Measurements from ENCODE around the gene MAPK7.

The MAPK7 gene

DNA sequence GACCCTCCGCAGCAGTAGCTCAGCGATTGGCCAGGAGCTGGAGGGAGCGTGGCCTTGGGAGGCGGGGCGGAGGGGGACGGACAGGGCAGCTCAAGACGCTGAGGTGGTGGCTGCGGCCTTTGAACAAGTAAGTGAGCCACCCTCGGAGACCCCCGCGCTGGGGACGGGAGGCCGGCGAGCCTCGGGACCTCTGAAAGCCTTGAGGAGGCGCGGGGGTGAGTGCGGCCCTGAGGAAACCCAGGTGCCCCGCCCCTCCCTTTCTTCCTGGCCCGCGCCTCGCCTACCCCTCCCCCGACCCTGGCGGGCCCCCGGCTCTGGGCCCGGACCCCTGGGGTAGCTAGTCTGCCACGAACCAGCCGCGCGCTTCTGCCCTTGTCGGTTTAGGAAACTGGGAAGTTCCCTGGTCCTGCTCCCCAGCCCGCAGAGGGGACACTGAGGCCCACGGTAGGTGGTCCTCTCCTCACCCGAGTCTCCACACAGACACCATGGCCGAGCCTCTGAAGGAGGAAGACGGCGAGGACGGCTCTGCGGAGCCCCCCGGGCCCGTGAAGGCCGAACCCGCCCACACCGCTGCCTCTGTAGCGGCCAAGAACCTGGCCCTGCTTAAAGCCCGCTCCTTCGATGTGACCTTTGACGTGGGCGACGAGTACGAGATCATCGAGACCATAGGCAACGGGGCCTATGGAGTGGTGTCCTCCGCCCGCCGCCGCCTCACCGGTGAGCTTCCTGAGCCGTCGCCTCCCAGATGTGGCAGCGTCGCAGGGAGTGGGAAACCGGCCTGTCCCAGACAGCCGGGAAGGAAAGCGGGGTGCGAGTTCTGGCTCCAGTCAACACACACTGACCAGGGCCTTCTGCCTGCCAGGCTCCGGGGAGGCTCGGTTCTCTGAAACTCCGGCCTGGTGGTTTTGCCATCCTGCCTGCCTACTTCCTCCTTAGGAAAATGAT, at the start of gene MAPK7:
Gene MAPK7 (plus strand): TSS at position 83 of the 945 bp plus-strand sequence. CDS start 403 bp downstream, at position 486.
- DNase-seq = no peak

DNA sequence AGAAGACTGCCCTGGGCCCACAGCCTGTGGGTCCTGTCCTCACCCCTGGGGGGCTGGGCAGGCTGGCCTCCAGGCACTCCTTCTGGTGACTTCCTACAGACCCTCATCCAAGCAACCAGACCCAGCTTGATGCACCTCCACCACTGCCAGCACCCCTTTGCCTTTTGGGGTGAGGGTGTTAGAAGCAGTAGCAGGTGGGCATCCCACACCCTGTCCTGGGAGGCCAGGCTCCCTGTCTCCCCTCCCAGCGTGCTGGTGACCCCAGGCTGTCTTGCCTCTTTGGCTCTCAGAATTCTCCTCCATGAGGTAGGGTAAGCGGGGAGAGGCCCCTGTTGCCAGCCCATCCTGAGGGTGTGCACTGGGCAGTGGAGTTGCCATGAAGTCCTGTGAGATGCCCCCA, 49.2 kb upstream of the MAPK7 start:
- DNase-seq = no peak

DNA sequence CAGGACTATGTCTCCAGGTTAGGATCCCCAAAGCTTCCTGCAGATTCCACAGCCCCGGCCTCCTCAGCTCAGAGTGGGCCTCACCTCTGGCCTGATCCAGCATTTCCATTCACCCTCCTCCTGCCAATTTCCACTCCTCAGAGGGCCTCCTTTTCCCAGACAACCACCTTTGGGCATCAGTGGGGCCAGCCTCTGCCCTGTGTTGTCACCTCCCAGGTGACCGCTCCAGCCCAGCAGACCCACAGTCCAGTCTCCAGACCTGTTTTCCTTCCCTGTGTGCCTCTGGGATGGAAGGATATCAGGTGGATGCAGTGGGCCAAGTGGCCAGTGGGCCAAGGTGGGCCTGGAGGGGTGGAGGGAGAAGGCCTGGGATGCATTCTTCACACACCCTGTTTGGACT, 48.5 kb upstream of the MAPK7 start:
- DNase-seq = no peak

DNA sequence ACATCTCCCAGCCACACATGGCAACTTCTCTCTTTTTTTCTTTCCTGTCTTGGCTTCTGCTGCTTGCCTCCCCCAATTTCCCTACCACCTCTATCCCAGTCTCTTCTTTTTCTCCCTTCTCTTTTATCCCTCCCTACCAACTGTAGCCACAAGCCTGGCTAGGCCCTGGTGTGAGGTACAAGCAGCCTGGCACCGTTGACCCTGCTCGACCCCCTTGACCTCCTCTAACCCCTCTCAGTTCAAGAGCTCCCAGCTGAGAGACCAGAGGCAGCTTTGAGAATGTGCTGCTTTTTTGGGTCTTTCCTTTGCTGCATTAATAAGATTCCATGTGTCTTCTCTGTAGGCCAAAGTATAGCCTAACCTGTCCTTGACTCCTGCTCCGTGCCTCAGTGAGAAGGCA, 48.0 kb upstream of the MAPK7 start:
- no peak for DNase-seq

DNA sequence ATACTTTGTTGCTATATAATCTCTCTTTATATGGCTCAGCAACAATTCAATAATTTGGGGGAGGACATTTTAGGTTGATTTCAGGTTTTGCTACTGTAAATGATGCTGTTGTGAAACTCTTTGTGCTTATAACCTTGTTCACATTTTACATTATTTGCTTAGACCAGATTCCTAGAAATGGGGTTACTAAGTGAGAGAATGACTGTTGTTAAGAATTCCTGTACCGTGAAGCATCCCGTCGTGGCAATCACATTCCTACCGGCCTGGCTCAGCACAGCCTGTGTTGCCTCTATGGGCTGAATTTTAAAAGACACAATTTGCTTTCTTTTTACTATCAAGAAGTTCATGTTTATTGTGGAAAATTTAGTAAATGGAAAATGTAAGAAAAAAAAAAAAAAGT, 47.2 kb upstream of the MAPK7 start:
- DNase-seq = no peak

DNA sequence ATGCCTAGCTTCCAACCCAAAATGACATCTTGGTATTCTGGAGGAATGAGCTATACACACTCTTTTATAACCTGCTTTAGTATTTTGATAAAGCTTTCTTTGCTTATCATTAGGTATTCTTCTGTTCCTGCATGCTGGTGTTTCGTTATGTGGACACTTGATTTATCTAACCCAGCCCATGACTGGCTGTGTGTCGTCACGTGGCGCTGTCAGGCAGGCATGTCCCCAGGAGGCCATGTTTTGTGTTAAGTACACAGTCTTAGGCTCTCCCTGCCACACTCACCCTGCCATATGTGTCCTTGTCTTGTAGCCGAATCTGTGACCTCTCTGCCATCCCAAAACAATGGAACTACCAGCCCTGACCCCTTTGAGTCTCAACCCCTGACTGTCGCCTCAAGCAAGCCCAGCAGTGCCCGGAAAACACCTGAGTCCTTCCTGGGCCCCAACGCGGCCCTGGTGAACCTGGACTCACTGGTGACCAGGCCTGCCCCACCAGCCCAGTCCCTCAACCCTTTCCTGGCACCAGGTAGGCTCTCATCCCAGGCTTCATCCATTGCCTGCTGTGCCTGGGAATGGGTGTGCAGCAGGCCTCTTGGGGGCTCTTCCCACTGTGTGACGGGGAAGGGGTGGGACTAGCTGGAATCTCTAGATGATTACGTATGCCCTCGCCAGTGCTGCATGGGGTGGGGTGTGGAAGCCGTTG, 46.6 kb upstream of the MAPK7 start:
- DNase-seq = no peak

DNA sequence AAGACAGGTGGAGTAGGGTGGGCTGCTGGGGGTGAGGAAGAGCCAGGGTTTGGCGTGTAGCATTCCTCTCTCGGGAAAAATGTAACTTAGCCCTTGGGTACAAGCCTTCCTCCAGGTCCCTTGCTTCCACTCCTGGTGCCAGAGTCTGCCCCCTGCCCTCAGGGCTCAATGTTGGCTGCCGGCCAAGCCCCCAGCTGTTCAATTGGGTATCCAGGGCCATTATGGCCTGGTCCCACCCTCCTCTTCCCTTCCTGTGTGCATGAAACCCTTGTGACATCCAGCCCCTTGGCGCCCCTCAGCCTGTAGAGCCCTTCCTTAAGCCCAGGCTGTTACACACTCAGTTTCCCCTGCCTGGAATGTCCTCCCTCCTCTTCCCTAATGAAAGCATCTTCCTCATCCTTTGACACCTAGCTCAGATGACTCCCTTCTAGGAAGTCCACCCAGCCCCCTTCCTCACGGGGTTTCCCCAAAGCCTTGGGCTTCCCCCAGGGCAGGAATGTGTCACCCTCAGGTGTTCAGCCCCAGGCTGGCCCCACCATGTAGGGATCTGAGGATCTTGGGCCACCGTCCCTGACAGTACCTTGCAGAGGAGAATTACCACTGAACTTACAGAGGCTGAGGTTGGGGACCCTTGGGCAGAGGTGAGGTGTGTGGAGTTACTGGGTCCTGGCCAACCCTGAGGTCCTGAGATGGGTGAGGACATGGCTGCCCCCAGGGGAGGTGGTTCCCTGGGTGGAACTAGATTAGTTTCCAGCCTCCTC, 45.7 kb upstream of the MAPK7 start:
- DNase-seq = no peak

DNA sequence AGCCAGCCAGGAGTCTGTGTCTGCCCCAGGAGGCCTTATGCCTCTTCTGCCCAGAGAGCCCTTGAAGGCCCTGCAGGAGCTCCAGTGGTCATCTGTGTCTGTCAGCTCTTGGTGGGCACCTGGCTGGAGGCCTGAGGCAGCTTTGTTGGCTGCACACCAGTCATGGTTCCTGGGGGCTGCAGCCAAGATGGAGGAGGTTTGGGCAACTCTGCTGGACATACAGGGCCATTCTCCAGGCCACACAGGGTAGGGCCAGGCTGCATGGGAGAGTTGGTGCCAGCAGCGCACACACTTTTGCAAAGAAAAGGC, 45.2 kb upstream of the MAPK7 start:
- DNase-seq = no peak

DNA sequence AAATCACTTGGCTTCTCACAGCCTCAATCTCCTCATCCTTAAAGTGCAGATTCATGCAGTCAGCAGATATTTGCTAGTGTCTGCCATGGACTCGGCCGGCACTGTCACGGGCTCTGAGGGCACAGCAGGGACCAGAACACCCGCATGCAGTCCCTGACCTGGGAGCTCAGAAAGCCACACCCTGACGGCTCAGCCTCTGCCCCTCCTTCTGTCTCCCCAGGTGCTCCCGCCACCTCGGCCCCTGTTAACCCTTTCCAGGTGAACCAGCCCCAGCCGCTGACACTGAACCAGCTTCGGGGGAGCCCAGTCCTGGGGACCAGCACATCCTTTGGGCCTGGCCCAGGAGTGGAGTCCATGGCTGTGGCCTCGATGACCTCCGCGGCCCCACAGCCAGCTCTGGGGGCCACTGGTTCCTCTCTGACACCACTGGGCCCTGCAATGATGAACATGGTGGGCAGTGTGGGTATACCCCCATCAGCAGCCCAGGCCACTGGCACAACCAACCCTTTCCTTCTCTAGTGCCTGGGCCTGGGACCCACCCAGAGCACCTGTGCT, 44.5 kb upstream of the MAPK7 start:
- no peak for DNase-seq

DNA sequence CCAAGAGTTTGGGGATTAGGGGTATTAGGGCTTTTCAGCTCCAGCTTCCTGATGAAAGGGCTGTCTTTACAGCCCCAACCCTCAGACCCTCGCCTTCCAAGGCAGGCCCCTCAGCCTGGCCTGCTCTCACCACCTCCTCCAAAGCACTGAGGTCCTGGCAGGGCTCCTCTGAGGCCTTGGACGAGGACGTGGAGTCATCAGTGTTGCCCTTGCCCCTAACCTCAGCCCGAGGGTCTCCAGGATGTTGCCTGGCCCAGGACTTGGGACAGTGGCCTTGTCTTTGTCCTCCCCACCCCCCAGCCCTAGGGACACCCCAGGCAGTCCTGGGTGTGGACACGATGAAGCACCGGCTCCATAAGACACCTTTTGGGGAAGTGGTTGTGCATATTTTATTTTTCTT, 44.0 kb upstream of the MAPK7 start:
- DNase-seq = no peak

DNA sequence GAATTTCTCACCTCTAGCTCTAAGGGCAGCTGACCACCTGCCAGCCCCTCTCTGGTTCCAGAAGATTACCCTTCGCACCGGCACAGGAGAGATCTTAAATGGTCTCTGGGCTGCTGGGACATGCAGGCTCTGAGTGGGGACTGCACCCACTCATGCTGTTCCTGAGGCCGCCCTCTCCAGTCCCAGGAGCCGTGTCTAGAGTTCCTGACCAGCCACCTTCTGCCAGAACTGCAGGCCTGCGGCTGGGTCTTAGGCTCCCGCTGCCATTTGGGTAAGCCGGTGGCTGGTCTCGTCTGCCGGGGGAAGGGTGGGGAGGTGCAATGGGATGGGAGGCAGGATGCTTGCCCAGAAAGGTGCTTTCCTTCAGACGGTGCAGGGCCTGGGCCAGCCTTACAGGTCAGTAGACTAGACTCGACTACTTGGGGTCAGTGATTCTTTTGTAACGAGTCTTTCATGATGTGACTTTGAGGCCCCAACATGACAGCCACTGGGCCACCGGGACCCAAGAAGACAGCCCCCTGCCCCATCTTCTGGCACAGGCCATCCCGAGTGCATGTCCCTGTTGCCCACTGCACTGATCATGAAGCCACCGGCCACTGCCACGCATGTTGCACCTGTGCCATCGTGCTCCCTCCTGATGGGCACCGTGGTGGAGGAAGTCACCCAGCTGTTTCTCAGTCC, 42.2 kb upstream of the MAPK7 start:
- DNase-seq = no peak

DNA sequence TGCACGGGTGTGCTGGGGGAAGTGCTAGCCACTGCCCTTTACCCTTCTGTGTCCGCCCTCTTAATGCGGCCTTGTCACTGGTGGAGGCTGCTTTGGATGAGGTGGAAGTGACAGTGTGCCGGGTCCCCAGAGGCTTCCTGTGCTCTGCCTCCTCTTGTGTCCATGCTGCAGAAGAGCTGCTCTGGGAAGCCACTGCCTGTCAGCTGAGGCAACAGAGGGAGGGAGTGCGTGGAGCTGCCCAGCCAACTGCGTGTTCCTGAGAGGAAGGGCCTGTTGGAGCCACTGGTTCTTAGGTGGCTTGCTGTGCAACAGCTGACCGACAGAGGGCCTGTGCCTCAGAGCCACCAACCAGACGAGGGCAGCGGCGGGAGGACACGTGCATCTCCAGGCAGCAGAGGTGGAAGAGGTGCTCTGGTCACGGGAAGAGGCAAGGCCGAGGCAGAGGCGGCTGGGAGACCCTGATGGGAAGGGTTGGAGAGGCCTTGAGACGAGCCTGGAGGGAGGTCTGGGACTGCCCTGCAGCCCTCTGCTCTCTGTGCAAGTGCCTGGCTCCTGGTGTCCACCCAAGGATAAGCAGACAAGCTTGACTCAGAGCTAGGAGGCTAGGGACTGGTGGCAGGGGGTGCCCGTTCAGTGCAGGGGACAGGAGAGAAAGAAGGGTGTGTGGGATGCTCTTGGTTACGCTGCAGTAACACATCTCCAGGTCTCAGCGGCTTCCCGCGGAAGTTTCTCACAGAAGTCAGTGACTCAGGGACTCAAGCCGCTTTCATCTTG, 41.2 kb upstream of the MAPK7 start:
- DNase-seq = no peak

DNA sequence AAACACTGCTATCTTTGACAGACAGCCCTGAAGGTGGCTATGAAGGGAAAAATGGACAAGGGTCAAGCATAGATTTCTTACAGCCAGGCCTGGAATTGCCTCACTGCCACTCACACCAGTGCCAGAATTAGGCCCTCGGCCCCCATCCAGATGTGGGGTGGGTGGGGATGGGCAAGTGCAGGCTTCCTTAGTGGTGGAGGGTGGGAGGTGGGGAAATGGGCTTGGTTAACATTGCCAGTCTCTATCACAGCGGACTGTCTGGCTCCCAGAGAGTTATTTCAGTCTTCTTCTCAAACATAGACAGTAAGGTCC, 40.6 kb upstream of the MAPK7 start:
- DNase-seq = no peak

DNA sequence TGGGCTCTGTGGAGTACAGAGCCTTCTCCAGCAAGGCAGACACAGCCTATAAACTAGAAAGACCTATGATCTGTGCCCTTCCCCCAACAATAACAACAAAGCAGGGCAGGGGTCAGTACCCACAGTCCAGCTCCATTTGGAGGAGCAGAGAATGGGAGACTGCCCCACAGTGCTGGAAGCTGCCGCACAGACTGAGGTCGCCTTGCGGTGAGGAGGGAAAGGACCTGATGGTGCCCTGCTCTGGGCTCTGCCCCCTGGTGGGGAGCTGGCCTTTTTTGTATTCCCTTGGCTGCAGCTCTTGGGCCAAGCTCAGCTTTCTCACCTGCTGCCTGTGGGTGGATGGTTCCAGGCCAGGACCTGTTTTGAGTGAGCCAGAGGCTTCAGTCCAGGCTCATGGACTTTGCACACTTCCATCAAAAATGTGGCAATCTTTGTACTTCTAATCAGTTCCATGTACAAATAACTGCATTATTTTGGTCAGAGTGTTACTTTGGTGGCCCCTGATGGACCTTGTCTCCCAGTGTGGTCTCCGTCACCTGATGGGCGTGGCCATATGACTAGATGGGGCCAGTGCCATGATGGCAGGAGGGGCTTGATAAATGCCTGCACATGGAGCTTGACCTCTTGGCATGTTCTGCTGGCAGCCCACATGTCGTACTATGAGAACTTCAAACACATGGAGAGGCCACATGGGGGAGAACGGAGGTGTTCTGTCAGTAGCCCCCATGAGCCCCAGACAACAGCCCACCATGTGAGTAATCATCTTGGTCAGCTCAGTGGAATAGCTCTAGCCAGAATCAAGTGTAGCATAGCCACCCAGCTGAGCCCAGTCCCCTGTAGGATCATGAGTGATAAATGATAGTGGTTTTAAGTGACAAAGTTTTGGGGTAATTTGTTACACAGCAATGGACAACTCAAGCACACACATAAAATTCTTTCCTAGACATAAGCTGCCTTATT, 40.0 kb upstream of the MAPK7 start:
- peak; percentile 59 for DNase-seq

DNA sequence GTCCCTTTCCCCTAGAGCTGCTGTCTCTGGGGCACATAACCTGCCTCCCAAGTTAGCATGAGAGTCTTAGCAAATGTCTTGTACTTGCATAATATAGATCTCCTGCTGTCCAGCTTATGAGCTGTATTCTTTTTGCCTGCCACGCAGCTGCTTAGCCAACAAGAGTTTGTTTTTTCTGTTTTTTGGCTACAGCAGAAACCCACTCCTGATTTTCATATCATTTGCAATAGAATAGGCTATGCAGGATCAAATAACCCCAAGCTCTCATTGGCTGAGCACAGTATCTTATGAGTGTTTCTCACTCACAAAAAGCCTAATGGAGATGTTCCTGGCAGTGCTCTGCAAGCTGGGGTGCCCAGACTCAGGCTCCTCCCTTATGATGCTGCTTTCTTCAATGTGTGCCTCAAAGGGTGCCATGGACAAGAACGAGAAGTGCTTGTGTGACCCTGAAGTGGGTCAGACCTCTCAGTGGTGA, 38.9 kb upstream of the MAPK7 start:
- no peak for DNase-seq

DNA sequence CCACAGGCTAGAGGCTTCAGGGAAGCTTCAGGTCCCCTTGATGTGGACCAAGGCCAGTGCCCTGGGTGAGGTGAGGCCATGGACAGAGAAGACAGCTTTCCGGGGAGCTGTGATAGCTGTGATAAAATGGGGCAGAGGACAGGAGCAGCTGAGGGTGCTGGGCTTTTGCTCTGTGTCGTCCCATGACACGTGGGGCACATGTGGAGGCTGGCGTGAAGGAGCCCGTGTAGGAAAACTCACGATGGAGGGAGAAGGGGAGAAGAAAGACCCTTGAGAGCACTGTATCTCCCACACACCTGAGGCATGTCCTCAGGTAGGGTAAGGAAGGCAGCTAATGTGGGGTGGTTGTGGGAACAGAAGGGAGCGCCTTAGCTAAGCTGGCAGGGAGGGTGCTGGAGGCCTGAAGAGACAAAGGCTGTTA, 37.1 kb upstream of the MAPK7 start:
- peak; percentile 18 for DNase-seq

DNA sequence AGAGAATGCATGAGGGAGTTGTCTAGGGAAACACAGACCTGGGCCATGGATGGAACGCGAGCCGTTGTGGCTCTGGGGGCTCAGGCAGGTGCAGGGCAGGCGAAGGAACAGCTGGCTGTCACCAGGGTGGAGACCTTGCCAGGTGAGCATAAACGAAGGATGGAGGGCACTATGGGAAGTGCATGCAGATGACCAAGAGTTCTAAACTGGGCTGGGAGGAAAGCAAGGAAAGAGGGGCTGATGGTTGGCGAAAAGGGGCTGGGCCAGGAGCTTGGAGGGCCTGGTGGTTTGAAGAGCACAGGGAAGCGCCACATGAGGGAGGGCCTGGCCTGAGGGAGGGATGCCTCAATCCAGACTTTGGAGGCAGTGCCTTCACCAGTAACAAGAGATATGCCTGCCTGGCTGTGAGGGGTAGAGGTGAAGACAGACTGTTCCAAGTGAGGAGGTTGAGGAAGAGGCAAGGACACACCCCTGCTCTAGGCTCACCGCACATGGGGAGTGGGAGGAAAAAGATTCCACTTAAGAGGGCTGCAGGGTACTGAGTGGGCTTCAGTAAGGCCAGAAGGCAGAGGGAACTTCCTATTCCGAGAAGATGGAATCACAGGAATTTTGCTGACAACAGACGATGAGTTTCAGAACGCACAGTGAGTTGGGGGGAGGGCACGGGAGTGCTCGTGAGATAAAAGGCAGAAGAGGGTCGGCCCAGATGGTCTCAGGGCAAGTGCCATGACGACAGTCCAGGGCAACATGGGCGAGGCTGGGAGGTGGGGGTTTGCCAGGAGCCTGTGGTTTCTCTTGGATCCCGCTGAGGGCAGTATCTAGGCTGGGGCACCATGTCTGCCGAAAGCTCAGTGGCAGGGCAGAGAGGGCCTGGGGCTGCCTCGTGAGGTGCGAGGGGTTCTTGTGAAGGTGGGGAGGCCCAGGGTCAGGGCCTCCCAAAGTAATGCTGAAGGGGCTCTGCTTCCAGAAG, 36.4 kb upstream of the MAPK7 start:
- no peak for DNase-seq

DNA sequence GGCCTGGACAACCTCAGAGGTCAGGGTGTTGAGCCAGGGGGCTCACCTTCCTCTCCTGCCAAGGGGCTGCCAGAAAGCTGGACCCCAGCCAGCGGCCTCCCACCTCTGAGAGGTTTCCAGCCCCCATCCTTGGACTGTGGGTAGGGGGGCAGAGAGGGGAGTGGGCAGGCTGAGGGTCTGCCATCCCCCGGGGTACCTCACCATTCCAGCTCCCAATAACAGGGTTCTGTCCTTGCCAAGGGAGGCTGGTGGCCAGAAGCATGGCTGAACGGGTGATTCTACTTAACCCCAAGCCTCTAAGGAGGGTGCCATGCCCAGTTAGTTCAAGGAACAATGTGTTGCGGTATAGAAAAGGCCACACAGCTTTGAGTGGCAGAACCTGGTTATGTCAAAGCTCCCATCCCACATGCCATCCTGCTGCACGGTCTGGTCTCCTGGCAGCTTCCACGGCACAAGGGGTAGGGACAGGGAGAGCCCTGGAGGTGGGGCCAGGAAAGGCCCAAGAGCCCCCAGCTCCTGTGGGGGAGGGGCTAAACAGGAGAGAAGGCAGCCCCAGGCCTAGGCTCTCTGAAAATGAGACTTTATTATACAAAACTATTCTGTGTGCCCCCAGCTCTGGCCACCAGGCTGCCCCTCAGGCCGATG, 35.6 kb upstream of the MAPK7 start:
- no peak for DNase-seq

DNA sequence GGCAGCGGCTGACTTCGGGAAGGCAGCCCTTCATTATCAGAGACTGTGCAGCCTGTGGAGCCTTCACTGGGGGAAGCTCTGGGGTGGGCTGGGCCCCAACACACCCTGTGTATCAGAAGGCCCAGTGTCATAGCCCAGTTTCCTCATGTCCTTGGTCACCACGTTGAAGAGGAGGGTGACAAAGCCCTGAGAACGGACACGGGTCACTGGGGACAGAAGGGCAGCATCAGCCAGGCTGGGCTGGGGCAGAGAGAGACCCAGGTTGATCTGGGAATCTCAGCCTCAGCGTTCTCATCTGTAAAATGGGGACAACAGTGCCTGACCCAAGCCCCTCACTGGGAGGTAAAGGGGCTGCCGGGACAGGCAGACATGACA, 35.1 kb upstream of the MAPK7 start:
- DNase-seq = peak; percentile 27

Data from femur (tissue), 1 donor.